Duodenal mucosa (tissue), 2 donors: Measurements from ENCODE around the gene SAP130.

Experiments used
- H3K27ac ChIP-seq: one replicate; pipeline ENCODE4 v1.7.0; 2013; ENCODE audit warnings: low read depth, low read length
- H3K27me3 ChIP-seq, 2 donors: one replicate each; pipeline ENCODE4 v1.7.0; 2013; ENCODE audit warnings: low read length in 2 of 2, control low read depth in 1 of 2; ENCODE audit not compliant: insufficient read depth in 2 of 2, control insufficient read depth in 1 of 2
- H3K36me3 ChIP-seq, 2 donors: one replicate each; pipeline ENCODE4 v1.7.0; 2013; ENCODE audit warnings: low read length in 2 of 2, control low read depth in 1 of 2; ENCODE audit not compliant: insufficient read depth in 2 of 2, control insufficient read depth in 1 of 2
- H3K4me1 ChIP-seq, 2 donors: one replicate each; pipeline ENCODE4 v1.7.0; 2013; ENCODE audit warnings: low read length in 2 of 2, control low read depth in 1 of 2; ENCODE audit not compliant: insufficient read depth in 2 of 2, control insufficient read depth in 1 of 2
- H3K4me3 ChIP-seq, 2 donors: one replicate each; pipeline ENCODE4 v1.7.0; 2013; ENCODE audit warnings: low read length in 2 of 2, low read depth in 1 of 2
- H3K9ac ChIP-seq, 2 donors: one replicate each; pipeline ENCODE4 v1.7.0; 2013; ENCODE audit warnings: low read length in 2 of 2, low read depth in 1 of 2
- H3K9me3 ChIP-seq, 2 donors: one replicate each; pipeline ENCODE4 v1.7.0; 2013; ENCODE audit warnings: low read length in 2 of 2, control low read depth in 1 of 2; ENCODE audit not compliant: control insufficient read depth in 1 of 2

Gene SAP130

DNA sequence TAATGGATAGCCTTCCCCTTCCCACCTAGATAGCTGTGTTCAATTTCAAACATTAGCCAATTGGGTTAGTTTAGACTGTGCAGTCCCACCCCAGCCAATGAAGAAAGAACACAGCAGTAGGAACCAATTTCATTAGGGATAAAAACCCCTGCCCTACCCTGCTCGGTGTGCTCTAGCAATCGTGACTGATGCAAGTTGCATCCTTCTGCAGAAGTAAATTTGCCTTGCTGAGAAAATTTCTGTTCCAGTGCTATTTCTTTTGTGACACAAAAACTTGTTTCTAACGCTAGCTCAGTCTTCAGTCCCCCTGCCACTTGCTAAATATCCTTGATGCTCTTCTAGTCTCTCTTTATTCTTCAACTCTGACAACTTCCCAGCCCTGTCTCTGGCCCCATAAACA lies 15.2 kb upstream of the SAP130 start:
- Histone ChIP-seq H3K9ac (no peak overlapping the region), H3K9me3 (peaks cover 9% of the 10 kb centered on the region in 2 donors), H3K36me3 (no peaks in the 10 kb centered on the region), H3K27ac (no peak overlapping the region), H3K4me1 (no peaks in the 10 kb centered on the region), H3K27me3 (no peaks in the 10 kb centered on the region), H3K4me3 (no peak overlapping the region)

- no peak overlapping the region for H3K27ac ChIP-seq
- H3K36me3 ChIP-seq, result no peaks in the 10 kb centered on the region
- H3K4me1 ChIP-seq, result no peaks in the 10 kb centered on the region
- no peak overlapping the region for H3K9ac ChIP-seq
- H3K9me3 ChIP-seq, result peaks cover 20 to 23% of the 10 kb centered on the region in 2 donors
- H3K27me3 ChIP-seq, result no peaks in the 10 kb centered on the region
- H3K4me3 ChIP-seq, result no peak overlapping the region
Observed at GRCh38 chr2:128041561-128041960, 13.7 kb upstream of the SAP130 start.

GRCh38 chr2:128040166-128040771 lies 12.4 kb upstream of the SAP130 start:
- no peak overlapping the region for H3K9ac ChIP-seq
- H3K9me3 ChIP-seq, result peaks cover 25 to 28% of the 10 kb centered on the region in 2 donors
- H3K4me1 ChIP-seq, result no peaks in the 10 kb centered on the region
- no peaks in the 10 kb centered on the region for H3K36me3 ChIP-seq
- H3K4me3 ChIP-seq, result no peak overlapping the region
- no peaks in the 10 kb centered on the region for H3K27me3 ChIP-seq
- H3K27ac ChIP-seq, result no peak overlapping the region

DNA sequence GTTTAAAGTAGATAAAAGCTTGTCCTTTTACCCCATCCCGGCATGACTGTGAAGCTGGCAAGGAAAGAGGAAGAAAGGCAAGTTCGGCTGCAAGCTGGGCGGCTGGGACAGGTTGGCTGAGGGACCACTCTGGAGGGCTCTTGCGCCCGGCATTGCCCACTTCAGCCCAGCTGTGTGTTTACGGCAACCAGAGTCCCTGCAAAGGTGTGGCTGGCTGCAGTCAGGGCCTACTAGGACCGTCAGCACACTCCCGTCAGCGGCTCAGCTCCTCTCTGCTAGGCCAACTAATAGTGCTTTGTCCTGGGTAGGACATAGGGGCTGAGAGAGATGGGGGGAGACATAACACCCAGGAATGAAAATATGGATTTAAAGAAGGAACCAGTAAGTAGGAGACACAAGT lies 11.7 kb upstream of the SAP130 start:
- Histone ChIP-seq H3K27ac (no peak overlapping the region), H3K9me3 (peaks cover 25 to 28% of the 10 kb centered on the region in 2 donors), H3K4me3 (no peak overlapping the region), H3K36me3 (no peaks in the 10 kb centered on the region), H3K9ac (no peak overlapping the region), H3K4me1 (no peaks in the 10 kb centered on the region), H3K27me3 (no peaks in the 10 kb centered on the region)

DNA sequence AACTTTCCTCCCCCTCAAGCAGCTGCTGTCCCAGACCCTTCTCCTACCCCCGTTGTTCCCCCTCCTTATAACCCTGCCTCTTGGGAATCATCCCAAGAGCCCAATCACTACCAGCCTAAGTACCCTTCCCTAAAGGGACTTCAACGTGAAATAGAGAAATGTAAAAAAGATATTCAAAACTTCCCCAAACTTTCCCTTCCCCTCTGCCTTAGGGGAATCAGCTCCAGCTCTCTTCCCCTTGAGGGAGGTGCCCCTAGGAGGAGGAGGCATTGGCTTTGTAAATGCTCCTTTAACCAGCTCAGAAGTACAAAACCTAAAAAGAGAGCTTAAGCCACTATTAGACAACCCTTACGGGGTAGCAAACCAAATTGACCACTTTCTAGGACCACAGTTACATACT lies 10.6 kb upstream of the SAP130 start:
- Histone ChIP-seq H3K27ac (no peak overlapping the region), H3K4me1 (no peaks in the 10 kb centered on the region), H3K27me3 (no peaks in the 10 kb centered on the region), H3K4me3 (no peak overlapping the region), H3K9ac (no peak overlapping the region), H3K9me3 (peaks cover 21 to 26% of the 10 kb centered on the region in 2 donors), H3K36me3 (no peaks in the 10 kb centered on the region)

DNA sequence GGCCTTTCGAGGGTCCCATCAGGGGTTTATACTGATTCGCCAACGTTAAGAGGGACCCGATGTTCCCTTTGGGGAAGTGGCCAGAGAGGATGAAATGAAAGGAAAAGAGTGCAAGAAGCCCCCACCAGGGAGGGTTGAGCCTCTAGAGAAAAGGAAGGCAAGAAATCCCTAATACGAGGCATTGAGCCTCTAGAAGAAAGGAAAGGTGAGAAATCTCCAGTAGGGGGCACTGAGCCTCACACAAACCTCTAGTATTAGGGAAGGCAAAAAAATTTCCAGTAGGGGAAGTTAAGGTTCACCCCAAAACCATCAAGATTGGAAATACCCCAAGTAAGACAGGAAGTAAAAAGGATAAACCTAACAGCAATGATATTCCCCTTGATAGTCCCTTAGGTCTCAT lies 9.8 kb upstream of the SAP130 start:
- no peaks in the 10 kb centered on the region for H3K36me3 ChIP-seq
- H3K27ac ChIP-seq, result no peak overlapping the region
- no peaks in the 10 kb centered on the region for H3K27me3 ChIP-seq
- peaks cover 16 to 22% of the 10 kb centered on the region in 2 donors for H3K9me3 ChIP-seq
- no peak overlapping the region for H3K4me3 ChIP-seq
- no peaks in the 10 kb centered on the region for H3K4me1 ChIP-seq
- no peak overlapping the region for H3K9ac ChIP-seq

- Histone ChIP-seq H3K27ac (no peak overlapping the region), H3K4me3 (no peak overlapping the region), H3K27me3 (no peaks in the 10 kb centered on the region), H3K36me3 (no peaks in the 10 kb centered on the region), H3K9ac (no peak overlapping the region), H3K4me1 (no peaks in the 10 kb centered on the region), H3K9me3 (peaks cover 16 to 26% of the 10 kb centered on the region in 2 donors)
Observed at GRCh38 chr2:128036748-128037607, 9.1 kb upstream of the SAP130 start.

- Histone ChIP-seq H3K36me3 (no peaks in the 10 kb centered on the region), H3K9ac (no peak overlapping the region), H3K4me3 (no peak overlapping the region), H3K27ac (no peak overlapping the region), H3K27me3 (no peaks in the 10 kb centered on the region), H3K9me3 (peaks cover 10 to 18% of the 10 kb centered on the region in 2 donors), H3K4me1 (peaks cover 5 to 7% of the 10 kb centered on the region in 2 donors)
Observed at GRCh38 chr2:128032092-128032491, 4.2 kb upstream of the SAP130 start.

GRCh38 chr2:128028668-128029054 lies 802 bp upstream of the SAP130 start:
- H3K4me3 ChIP-seq, result peak overlapping the region; percentile 70 to 90
- H3K27me3 ChIP-seq, result no peaks in the 10 kb centered on the region
- peaks cover 10 to 14% of the 10 kb centered on the region in 2 donors for H3K4me1 ChIP-seq
- peaks cover 0 to 7% of the 10 kb centered on the region in 2 donors for H3K9me3 ChIP-seq
- no peaks in the 10 kb centered on the region for H3K36me3 ChIP-seq
- H3K9ac ChIP-seq, result peak overlapping the region; percentile 63 to 80
- H3K27ac ChIP-seq, result no peak overlapping the region

DNA sequence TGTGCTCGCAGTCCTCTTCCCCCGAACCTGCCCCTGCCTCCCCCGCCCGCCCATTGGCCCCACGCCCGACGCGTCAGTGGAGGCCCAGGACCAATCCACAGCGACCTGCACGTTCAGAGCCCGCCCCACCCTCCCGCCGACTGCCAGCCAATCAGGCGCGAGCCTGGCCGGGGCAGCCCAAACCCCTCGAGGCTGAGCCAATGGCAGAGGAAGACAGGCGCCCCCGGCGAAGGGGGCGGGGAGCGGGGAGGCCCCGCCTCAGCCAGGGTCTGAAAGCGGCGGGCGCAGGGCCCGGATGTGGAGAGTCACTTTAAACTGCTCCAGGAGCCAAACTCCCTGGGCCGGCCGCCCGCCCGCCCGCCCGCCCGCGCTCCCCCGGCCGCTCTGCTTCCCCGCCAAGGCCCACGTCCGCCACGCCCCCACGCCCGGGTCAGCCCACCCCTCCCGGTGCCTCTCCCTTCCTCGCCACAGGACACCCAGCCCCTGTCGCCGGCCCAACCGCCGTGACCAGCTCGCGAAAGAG lies 520 bp downstream of the SAP130 start:
- H3K9ac ChIP-seq, result peak overlapping the region in 1 of 2 donors; percentile 77
- H3K4me3 ChIP-seq, result peak overlapping the region; percentile 70 to 90
- H3K36me3 ChIP-seq, result peaks cover 0 to 2% of the 10 kb centered on the region in 2 donors
- H3K9me3 ChIP-seq, result peaks cover 0 to 4% of the 10 kb centered on the region in 2 donors
- H3K27me3 ChIP-seq, result no peaks in the 10 kb centered on the region
- peak overlapping the region; percentile 90 for H3K27ac ChIP-seq
- peaks cover 10 to 14% of the 10 kb centered on the region in 2 donors for H3K4me1 ChIP-seq
